K562 (cell line): Measurements from ENCODE around the gene SFXN2.

ENCODE experiments used
- EP300 ChIP-seq: IDR thresholded peaks from 2 replicates; pipeline ENCODE4 v1.6.1; 2012; ENCODE audit warnings: low read length, improper control_type of control experiment
- PML ChIP-seq: IDR thresholded peaks from 2 replicates; pipeline ENCODE4 v1.6.1; 2012; ENCODE audit warnings: low read length, inconsistent platforms
- RAD51 ChIP-seq: fragments of 450-650 bp; IDR thresholded peaks from 2 replicates; pipeline ENCODE4 v1.7.1; 2016; ENCODE audit warnings: low read depth, mild to moderate bottlenecking, borderline replicate concordance
- TAF1 ChIP-seq: IDR thresholded peaks from 2 replicates; pipeline ENCODE4 v1.6.1; 2011; ENCODE audit warnings: mild to moderate bottlenecking, low read length, moderate library complexity; ENCODE audit not compliant: insufficient read depth, control insufficient read depth, severe bottlenecking; ENCODE audit errors: extremely low read depth
- ZNF175 ChIP-seq: fragments of 200-800 bp; sonication (Bioruptor generic); IDR thresholded peaks from 2 replicates; pipeline ENCODE4 v1.6.1; 2016; ENCODE audit warnings: low read depth, mild to moderate bottlenecking, missing genetic modification characterization, missing compliant biosample characterization
- TF ChIP-seq, protein P1 (sequence below): IDR thresholded peaks from 2 replicates; pipeline ENCODE4 v1.6.1; 2011; ENCODE audit warnings: borderline replicate concordance, low read depth, mild to moderate bottlenecking, moderate library complexity, low read length; ENCODE audit not compliant: insufficient read depth, poor library complexity, severe bottlenecking

DNA sequence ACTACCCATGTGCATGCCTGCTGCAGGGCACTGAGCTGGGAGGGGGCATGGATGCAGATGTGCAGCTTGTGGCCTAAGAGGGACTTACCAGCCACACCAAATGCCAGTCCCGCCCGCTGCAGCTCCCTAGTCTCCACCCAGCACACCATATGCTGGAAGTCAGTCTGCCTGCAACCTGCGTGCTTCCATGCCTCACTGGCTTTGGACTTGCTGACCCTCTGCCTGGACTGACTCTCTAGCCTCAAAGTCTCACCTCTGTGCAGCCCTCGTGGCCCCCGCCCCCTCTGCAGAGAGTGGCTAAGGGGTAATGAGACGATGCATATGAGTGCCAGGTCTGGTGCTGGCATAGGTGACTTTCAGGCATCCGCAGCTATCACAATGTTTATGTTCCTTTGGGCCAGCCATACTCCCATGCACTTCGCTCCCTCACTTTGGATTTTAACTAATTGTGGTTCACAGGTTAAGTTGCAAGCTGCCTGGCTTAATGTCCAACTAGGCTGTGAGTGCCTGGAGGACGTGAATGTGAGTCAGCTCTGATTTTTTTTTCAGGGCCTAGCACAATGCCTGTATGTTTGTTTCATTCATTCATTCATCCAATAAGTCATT, 48.4 kb upstream of the SFXN2 start:
- no peak for TF ChIP-seq EP300
- no peak for TF ChIP-seq ZNF175
- TF ChIP-seq RAD51, result no peak
- TF ChIP-seq, protein P1, sequence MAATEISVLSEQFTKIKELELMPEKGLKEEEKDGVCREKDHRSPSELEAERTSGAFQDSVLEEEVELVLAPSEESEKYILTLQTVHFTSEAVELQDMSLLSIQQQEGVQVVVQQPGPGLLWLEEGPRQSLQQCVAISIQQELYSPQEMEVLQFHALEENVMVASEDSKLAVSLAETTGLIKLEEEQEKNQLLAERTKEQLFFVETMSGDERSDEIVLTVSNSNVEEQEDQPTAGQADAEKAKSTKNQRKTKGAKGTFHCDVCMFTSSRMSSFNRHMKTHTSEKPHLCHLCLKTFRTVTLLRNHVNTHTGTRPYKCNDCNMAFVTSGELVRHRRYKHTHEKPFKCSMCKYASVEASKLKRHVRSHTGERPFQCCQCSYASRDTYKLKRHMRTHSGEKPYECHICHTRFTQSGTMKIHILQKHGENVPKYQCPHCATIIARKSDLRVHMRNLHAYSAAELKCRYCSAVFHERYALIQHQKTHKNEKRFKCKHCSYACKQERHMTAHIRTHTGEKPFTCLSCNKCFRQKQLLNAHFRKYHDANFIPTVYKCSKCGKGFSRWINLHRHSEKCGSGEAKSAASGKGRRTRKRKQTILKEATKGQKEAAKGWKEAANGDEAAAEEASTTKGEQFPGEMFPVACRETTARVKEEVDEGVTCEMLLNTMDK, result no peak
- no peak for TF ChIP-seq TAF1
- TF ChIP-seq PML, result no peak
